ENCODE data around the gene NFYA.

DNA sequence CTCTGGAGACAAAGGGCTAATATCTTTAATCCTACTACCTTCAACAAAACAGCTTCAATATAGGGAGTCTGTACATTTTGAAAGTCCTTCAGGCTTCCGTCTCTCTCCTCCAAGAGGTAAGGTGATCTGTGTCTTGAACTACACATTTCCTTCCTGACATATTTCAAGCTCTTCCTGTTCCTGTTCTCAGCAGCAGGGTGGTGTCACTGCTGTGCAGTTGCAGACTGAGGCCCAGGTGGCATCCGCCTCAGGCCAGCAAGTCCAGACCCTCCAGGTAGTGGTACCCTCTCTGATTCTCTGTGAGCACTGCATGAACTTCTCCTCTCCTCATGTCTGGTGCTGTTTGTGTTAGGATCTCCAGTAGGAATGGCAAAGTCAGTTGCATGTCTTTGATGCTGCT lies 7.8 kb downstream of the NFYA start:
- TF ChIP-seq NFE2L2 (IDR thresholded peaks at IDR 0.05; ENCODE audit: low read depth, low read length) = no peak
- TF ChIP-seq, protein P1, sequence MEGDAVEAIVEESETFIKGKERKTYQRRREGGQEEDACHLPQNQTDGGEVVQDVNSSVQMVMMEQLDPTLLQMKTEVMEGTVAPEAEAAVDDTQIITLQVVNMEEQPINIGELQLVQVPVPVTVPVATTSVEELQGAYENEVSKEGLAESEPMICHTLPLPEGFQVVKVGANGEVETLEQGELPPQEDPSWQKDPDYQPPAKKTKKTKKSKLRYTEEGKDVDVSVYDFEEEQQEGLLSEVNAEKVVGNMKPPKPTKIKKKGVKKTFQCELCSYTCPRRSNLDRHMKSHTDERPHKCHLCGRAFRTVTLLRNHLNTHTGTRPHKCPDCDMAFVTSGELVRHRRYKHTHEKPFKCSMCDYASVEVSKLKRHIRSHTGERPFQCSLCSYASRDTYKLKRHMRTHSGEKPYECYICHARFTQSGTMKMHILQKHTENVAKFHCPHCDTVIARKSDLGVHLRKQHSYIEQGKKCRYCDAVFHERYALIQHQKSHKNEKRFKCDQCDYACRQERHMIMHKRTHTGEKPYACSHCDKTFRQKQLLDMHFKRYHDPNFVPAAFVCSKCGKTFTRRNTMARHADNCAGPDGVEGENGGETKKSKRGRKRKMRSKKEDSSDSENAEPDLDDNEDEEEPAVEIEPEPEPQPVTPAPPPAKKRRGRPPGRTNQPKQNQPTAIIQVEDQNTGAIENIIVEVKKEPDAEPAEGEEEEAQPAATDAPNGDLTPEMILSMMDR (conservative IDR thresholded peaks at IDR 0.05; ENCODE audit: low read depth, low read length) = no peak
- no peak for TF ChIP-seq MAZ (IDR thresholded peaks at IDR 0.05; ENCODE audit: borderline replicate concordance, low read depth, low read length)
- TF ChIP-seq CEBPB (IDR thresholded peaks at IDR 0.05; ENCODE audit: low read depth, low read length) = no peak
- TF ChIP-seq, protein P2, sequence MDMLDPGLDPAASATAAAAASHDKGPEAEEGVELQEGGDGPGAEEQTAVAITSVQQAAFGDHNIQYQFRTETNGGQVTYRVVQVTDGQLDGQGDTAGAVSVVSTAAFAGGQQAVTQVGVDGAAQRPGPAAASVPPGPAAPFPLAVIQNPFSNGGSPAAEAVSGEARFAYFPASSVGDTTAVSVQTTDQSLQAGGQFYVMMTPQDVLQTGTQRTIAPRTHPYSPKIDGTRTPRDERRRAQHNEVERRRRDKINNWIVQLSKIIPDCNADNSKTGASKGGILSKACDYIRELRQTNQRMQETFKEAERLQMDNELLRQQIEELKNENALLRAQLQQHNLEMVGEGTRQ (IDR thresholded peaks at IDR 0.05; ENCODE audit: low read depth, low read length) = no peak
- TF ChIP-seq POLR2A (IDR thresholded peaks at IDR 0.05; ENCODE audit: low read depth, low read length) = no peak
- no peak for TF ChIP-seq MXI1 (IDR thresholded peaks at IDR 0.05; ENCODE audit: borderline replicate concordance, low read depth, low read length)
- TF ChIP-seq RFX5 (IDR thresholded peaks at IDR 0.05; ENCODE audit: low read depth, low read length) = no peak
- no peak for TF ChIP-seq SMC3 (IDR thresholded peaks at IDR 0.05; ENCODE audit: low read depth, low read length)

All from IMR-90 (cell line).